H1 (cell line): Measurements from ENCODE around the gene EXOC6. TPM values are rescaled to one million over a fixed set of nuclear protein-coding genes. Genes with fewer than 3 reads are reported as not detected.
A peak's percentile ranks its signal among the peaks of the same experiment; 100 is the strongest.

Source experiments
- CTCF ChIA-PET: fragments of 300-600 bp; sonication (Branson Sonifier 250); formaldehyde crosslinking; loops from one replicate; lab custom pipeline; 2021; ENCODE audit not compliant: partially characterized antibody; lab: Charles Lee
- POLR2A ChIA-PET: fragments of 300-600 bp; sonication (Branson Sonifier 250); formaldehyde crosslinking; loops from one replicate; lab custom pipeline; 2021; ENCODE audit warnings: inconsistent platforms; ENCODE audit not compliant: partially characterized antibody; lab: Charles Lee
- DNase-seq, 2 experiments: peaks; one replicate each; pipeline versions ENCODE4 v3.0.0 to v3.0.0-alpha.2; 2010 to 2022; ENCODE audit warnings: low spot score in 2 of 2, low read depth in 1 of 2, mixed read lengths in 1 of 2
- FAIRE-seq: peaks from 2 replicates; lab custom pipeline; 2011; peaks lifted over from hg19 to GRCh38; lab: Jason Lieb, UNC
- H2AFZ ChIP-seq: 2 replicates; pipeline ENCODE4 v1.8.1; 2012; ENCODE audit warnings: low read length, inconsistent platforms
- H2AK5ac ChIP-seq: 2 replicates; pipeline ENCODE4 v1.6.1; 2013; ENCODE audit warnings: low read depth, low read length
- H2BK120ac ChIP-seq: replicated peaks from 2 replicates; pipeline ENCODE3; 2013; ENCODE audit warnings: low read depth, low read length, inconsistent platforms
- H2BK12ac ChIP-seq: 2 replicates; pipeline ENCODE4 v1.6.1; 2013; ENCODE audit warnings: low read depth, low read length
- H2BK15ac ChIP-seq: 2 replicates; pipeline ENCODE4 v1.6.1; 2013; ENCODE audit warnings: low read length
- H2BK20ac ChIP-seq: 2 replicates; pipeline ENCODE4 v1.6.1; 2013; ENCODE audit warnings: low read length
- H2BK5ac ChIP-seq: 2 replicates; pipeline ENCODE4 v1.6.1; 2013; ENCODE audit warnings: low read depth, low read length
- H3K14ac ChIP-seq: 2 replicates; pipeline ENCODE4 v1.6.1; 2013; ENCODE audit warnings: inconsistent platforms; ENCODE audit not compliant: insufficient read length
- H3K18ac ChIP-seq: 2 replicates; pipeline ENCODE4 v1.6.1; 2013; ENCODE audit warnings: low read length; ENCODE audit errors: extremely low read depth
- H3K23ac ChIP-seq: 2 replicates; pipeline ENCODE4 v1.6.1; 2013; ENCODE audit warnings: inconsistent platforms; ENCODE audit not compliant: insufficient read length
- H3K23me2 ChIP-seq: 2 replicates; pipeline ENCODE4 v1.6.1; 2013; ENCODE audit warnings: low read depth, low read length
- H3K27ac ChIP-seq: 2 replicates; pipeline ENCODE4 v1.6.1; 2011; ENCODE audit warnings: low read depth, low read length, inconsistent platforms
- H3K27me3 ChIP-seq, 4 experiments: replicated peaks in 1 of 4; 1 replicate in 1 of 4; 2 replicates in 3 of 4; pipeline versions ENCODE4 v1.6.1 to v1.8.1; 2011 to 2013; ENCODE audit warnings: low read length in 3 of 4, mild to moderate bottlenecking in 3 of 4, inconsistent platforms in 2 of 4, mixed read lengths in 2 of 4, moderate library complexity in 1 of 4; ENCODE audit not compliant: control insufficient read depth in 3 of 4, insufficient read depth in 3 of 4; ENCODE audit errors: extremely low read depth in 1 of 4
- H3K36me3 ChIP-seq, 4 experiments: 2 replicates each; pipeline versions ENCODE4 v1.6.1 to v1.8.1; 2011 to 2013; ENCODE audit warnings: mild to moderate bottlenecking in 4 of 4, low read length in 3 of 4, moderate library complexity in 2 of 4, control low read depth in 1 of 4, inconsistent platforms in 1 of 4; ENCODE audit not compliant: insufficient read depth in 4 of 4, control insufficient read depth in 2 of 4
- H3K4ac ChIP-seq: replicated peaks from 2 replicates; pipeline ENCODE3; 2013; ENCODE audit warnings: low read length, low read depth, mixed read lengths, inconsistent platforms; ENCODE audit not compliant: insufficient read length
- H3K4me1 ChIP-seq, 4 experiments: replicated peaks in 1 of 4; 1 replicate in 1 of 4; 2 replicates in 3 of 4; pipeline versions ENCODE4 v1.6.1 to v1.8.1; 2011 to 2013; ENCODE audit warnings: low read length in 3 of 4, inconsistent platforms in 2 of 4, mixed read lengths in 1 of 4; ENCODE audit not compliant: insufficient read depth in 4 of 4, control insufficient read depth in 3 of 4
- H3K4me2 ChIP-seq, 2 experiments: 2 replicates each; pipeline versions ENCODE4 v1.6.1 to v1.8.1; 2011 to 2013; ENCODE audit warnings: low read depth in 2 of 2, low read length in 2 of 2, control low read depth in 1 of 2, inconsistent platforms in 1 of 2, mild to moderate bottlenecking in 1 of 2; ENCODE audit not compliant: insufficient read depth in 1 of 2
- H3K4me3 ChIP-seq, 4 experiments: fragments of 200-600, 300-600 bp in 1 of 4; sonication (generic), shearing (Covaris generic), sonication (Bioruptor Twin) in 1 of 4; 2 replicates each; pipeline versions ENCODE4 v1.5.1 to v1.8.1; 2011 to 2016; ENCODE audit warnings: low read length in 4 of 4, low read depth in 3 of 4, control low read depth in 2 of 4, inconsistent platforms in 2 of 4, mild to moderate bottlenecking in 2 of 4, mixed read lengths in 1 of 4, moderate library complexity in 1 of 4; ENCODE audit not compliant: insufficient read depth in 2 of 4; ENCODE audit errors: extremely low read depth in 1 of 4
- H3K56ac ChIP-seq: replicated peaks from 2 replicates; pipeline ENCODE3; 2013; ENCODE audit warnings: low read depth, mild to moderate bottlenecking, mixed read lengths, low read length, inconsistent platforms; ENCODE audit not compliant: insufficient read length
- H3K79me1 ChIP-seq: 2 replicates; pipeline ENCODE4 v1.6.1; 2013; ENCODE audit warnings: low read depth, low read length, control low read depth
- H3K79me2 ChIP-seq, 2 experiments: 2 replicates each; pipeline versions ENCODE4 v1.6.1 to v1.8.1; 2012 to 2013; ENCODE audit warnings: low read length in 2 of 2, mild to moderate bottlenecking in 2 of 2, inconsistent platforms in 1 of 2; ENCODE audit not compliant: insufficient read depth in 2 of 2, control insufficient read depth in 1 of 2
- H3K9ac ChIP-seq, 4 experiments: replicated peaks in 1 of 4; 1 replicate in 1 of 4; 2 replicates in 3 of 4; pipeline versions ENCODE4 v1.6.1 to v1.8.1; 2011 to 2013; ENCODE audit warnings: low read depth in 3 of 4, low read length in 3 of 4, control low read depth in 2 of 4, mild to moderate bottlenecking in 2 of 4, moderate library complexity in 2 of 4, inconsistent platforms in 1 of 4; ENCODE audit errors: extremely low read depth in 1 of 4
- H3K9me3 ChIP-seq, 2 experiments: 2 replicates each; pipeline versions ENCODE4 v1.6.1 to v1.8.1; 2012 to 2013; ENCODE audit warnings: mild to moderate bottlenecking in 2 of 2, moderate library complexity in 2 of 2, control low read depth in 1 of 2, inconsistent platforms in 1 of 2, low read depth in 1 of 2, low read length in 1 of 2, mixed read lengths in 1 of 2; ENCODE audit not compliant: insufficient read depth in 2 of 2
- H4K20me1 ChIP-seq, 2 experiments: replicated peaks in 1 of 2; 2 replicates each; pipeline versions ENCODE3 to v1.8.1; 2011 to 2013; ENCODE audit warnings: inconsistent platforms in 2 of 2, low read length in 2 of 2, mild to moderate bottlenecking in 1 of 2; ENCODE audit not compliant: insufficient read depth in 2 of 2, control insufficient read depth in 1 of 2
- H4K5ac ChIP-seq: 2 replicates; pipeline ENCODE4 v1.6.1; 2013; ENCODE audit warnings: low read length, low read depth, mixed read lengths, inconsistent platforms; ENCODE audit not compliant: insufficient read length
- H4K8ac ChIP-seq: 2 replicates; pipeline ENCODE4 v1.8.0; 2013; ENCODE audit warnings: mild to moderate bottlenecking, moderate library complexity, low read length, inconsistent platforms; ENCODE audit not compliant: insufficient read depth; ENCODE audit errors: extremely low read depth
- H4K91ac ChIP-seq: replicated peaks from 2 replicates; pipeline ENCODE3; 2013; ENCODE audit warnings: low read length, mixed read lengths, inconsistent platforms; ENCODE audit not compliant: insufficient read length
- ASH2L ChIP-seq: fragments of 200-600, 300-600 bp; sonication (generic); IDR thresholded peaks from one replicate; pipeline ENCODE4 v1.7.1; 2017; ENCODE audit warnings: low read length
- BACH1 ChIP-seq: IDR thresholded peaks from 2 replicates; pipeline ENCODE4 v1.6.1; 2012; ENCODE audit warnings: low read length, improper control_type of control experiment
- CEBPB ChIP-seq: IDR thresholded peaks from 2 replicates; pipeline ENCODE4 v1.6.1; 2012; ENCODE audit warnings: low read depth, low read length
- HDAC6 ChIP-seq: IDR thresholded peaks from one replicate; pipeline ENCODE4 v1.7.1; 2012; ENCODE audit warnings: low read depth, mild to moderate bottlenecking, inconsistent platforms, low read length, moderate library complexity
- KDM4A ChIP-seq: IDR thresholded peaks from one replicate; pipeline ENCODE4 v1.7.1; 2012; ENCODE audit warnings: low read depth, mild to moderate bottlenecking, moderate library complexity, low read length, inconsistent platforms; ENCODE audit not compliant: severe bottlenecking
- NANOG ChIP-seq: IDR thresholded peaks from 2 replicates; pipeline ENCODE4 v1.6.1; 2011; ENCODE audit warnings: low read length, low read depth, mild to moderate bottlenecking, inconsistent platforms; ENCODE audit not compliant: insufficient read depth, poor library complexity, severe bottlenecking
- POU5F1 ChIP-seq: IDR thresholded peaks from 2 replicates; pipeline ENCODE4 v1.6.1; 2011; ENCODE audit warnings: low read depth, mild to moderate bottlenecking, low read length, moderate library complexity
- SAP30 ChIP-seq: fragments of 300-600 bp; sonication (generic); IDR thresholded peaks from 2 replicates; pipeline ENCODE4 v1.7.1; 2012; ENCODE audit warnings: low read length, moderate library complexity, mild to moderate bottlenecking, inconsistent platforms; ENCODE audit not compliant: insufficient read depth, insufficient replicate concordance
- SP4 ChIP-seq: IDR thresholded peaks from 2 replicates; pipeline ENCODE4 v1.6.1; 2012; ENCODE audit warnings: low read length, inconsistent platforms
- SRF ChIP-seq: IDR thresholded peaks from 2 replicates; pipeline ENCODE4 v1.6.1; 2011; ENCODE audit warnings: mild to moderate bottlenecking, low read depth, low read length, moderate library complexity
- TAF1 ChIP-seq: IDR thresholded peaks from 2 replicates; pipeline ENCODE4 v1.6.1; 2011; ENCODE audit warnings: mild to moderate bottlenecking, low read depth, low read length
- TEAD4 ChIP-seq: IDR thresholded peaks from 2 replicates; pipeline ENCODE4 v1.6.1; 2012; ENCODE audit warnings: low read depth, low read length, inconsistent platforms, mixed read lengths
- YY1 ChIP-seq: IDR thresholded peaks from 2 replicates; pipeline ENCODE4 v1.6.1; 2011; ENCODE audit warnings: low read depth, mild to moderate bottlenecking, low read length
- WGBS, 2 experiments: shearing (Covaris generic) in 1 of 2; methylation state at CpG; one replicate each; pipeline versions ENCODE4 v1.1.6 to v1.1.7; 2013 to 2015; ENCODE audit warnings: low lambda C conversion rate in 2 of 2, mixed read lengths in 2 of 2, inconsistent platforms in 1 of 2, low coverage in 1 of 2, missing lambda C conversion rate in 1 of 2; ENCODE audit not compliant: insufficient replicate concordance in 2 of 2, insufficient coverage in 1 of 2, insufficient read length in 1 of 2; ENCODE audit errors: extremely low coverage in 1 of 2, missing lambda C conversion rate in 1 of 2; 5-methylcytosine and 5-hydroxymethylcytosine counted together
- polyA plus RNA-seq, 7 experiments: library from polyadenylated mRNA; depleted of rRNA in 3 of 7; stranded (reverse) in 5 of 7; unstranded in 2 of 7; fragments of >200 nt in 5 of 7; fragments of 200-250 nt in 2 of 7; gene quantifications; 1 replicate in 5 of 7; 2 replicates in 1 of 7; 4 replicates in 1 of 7; pipeline versions ENCODE4 v1.2.1 to v1.2.3, GENCODE V29; 2011 to 2013; ENCODE audit warnings: missing spikeins in 2 of 7, mixed read lengths in 2 of 7
- total RNA-seq: library from RNA; stranded (reverse); fragmentation: NEBNext Ultra II Directional; extraction: Animal tissue kit (Norgen Biotek cat#: 25700); gene quantifications from 2 replicates; pipeline ENCODE4 v1.2.1, GENCODE V29; 2021

The EXOC6 gene
- total and polyA plus RNA-seq, 2 of the 8 experiments (the other 6 are each of a cell fraction or from before 2014, with no cell fraction given): 1.7 to 4.5 TPM

DNA sequence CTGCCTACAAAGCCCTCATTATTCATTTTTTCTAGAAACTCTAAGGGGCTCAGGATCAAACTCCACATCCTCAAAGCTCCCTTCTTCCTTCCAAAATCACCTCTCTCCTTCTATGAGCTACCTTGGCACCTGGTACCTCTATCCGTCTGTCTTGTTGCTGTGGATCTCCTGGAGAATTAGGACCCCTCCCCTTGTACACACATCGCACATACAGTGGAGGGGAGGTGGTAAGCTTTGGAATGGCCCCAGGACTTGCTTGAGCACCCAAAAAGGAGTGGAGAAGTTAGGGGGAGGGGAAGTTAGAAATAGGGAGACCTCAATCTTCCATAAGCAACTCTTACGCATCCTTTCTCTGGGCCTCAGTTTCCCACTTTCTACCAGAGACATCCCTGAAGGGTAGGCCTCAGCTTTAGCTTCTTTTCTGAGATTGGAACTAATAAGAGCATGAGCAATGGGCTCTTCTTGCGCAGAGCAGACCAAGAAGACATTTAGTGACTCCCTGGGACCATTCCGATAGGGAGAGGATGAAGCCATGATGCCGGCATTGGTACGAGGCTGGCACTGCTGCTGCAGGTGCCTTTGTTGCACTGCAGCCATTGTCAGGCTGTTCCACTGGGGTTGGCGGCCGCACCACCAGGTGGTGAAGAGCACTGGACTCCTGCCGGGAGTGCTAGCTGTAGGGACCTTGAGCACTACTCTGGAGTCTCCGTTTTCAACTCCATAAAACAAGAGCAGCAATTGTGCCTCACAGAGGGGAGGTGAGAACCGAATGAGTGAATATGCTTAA, 216.7 kb downstream of the EXOC6 start:
- Histone ChIP-seq H3K9ac (no peak overlapping the region), H3K79me2 (no peaks in the 10 kb centered on the region), H2AK5ac (no peak overlapping the region), H2BK120ac (no peak overlapping the region), H3K4me1 (peaks cover 3 to 39% (median 33%) of the 10 kb centered on the region in 4 experiments), H4K91ac (no peak overlapping the region), H3K4ac (no peak overlapping the region), H3K27me3 (peaks cover 100% of the 10 kb centered on the region in 4 experiments), H3K79me1 (no peaks in the 10 kb centered on the region), H3K27ac (no peak overlapping the region), H3K36me3 (peaks cover 0 to 20% (median 1%) of the 10 kb centered on the region in 4 experiments; a peak in 1 of 8 replicates), H4K8ac (no peak overlapping the region), H4K5ac (no peak overlapping the region), H2AFZ (no peak overlapping the region), H2BK20ac (no peak overlapping the region), H2BK5ac (no peak overlapping the region), H3K23ac (no peak overlapping the region), H4K20me1 (peaks cover 9 to 33% of the 10 kb centered on the region in 2 experiments), H3K14ac (no peak overlapping the region), H3K18ac (peak overlapping the region; percentile 13; the same call in 1 of the 2 replicates), H3K4me2 (peak overlapping the region; percentile 73 to 74), H3K4me3 (peak overlapping the region; percentile 6 to 54 (median 30); a peak in 7 of 8 replicates), H2BK15ac (no peak overlapping the region), H3K23me2 (peaks cover 17% of the 10 kb centered on the region; the same call in 1 of the 2 replicates), H3K9me3 (no peaks in the 10 kb centered on the region; a peak in 1 of 4 replicates), H3K56ac (no peak overlapping the region), H2BK12ac (no peak overlapping the region)
- FAIRE-seq (no peak), DNase-seq (no peak)
- CTCF ChIA-PET: interaction anchor here (0.5 to 14.8 kb wide), 21 partner anchors 9 to 486 kb away, joined by 3 to 147 read pairs (median 3); partner anchors contain the start of gene CYP26A1
- POLR2A ChIA-PET: interaction anchor here (1.2 to 5.7 kb wide), 2 partner anchors 9 to 11 kb away, joined by 3 to 26 read pairs; partner anchors contain the start of gene CYP26A1
- WGBS, 2 experiments: 45% methylated on average over 12 of the region's 12 CpGs; no CpG with 5 or more reads in 1 of the 2 experiments
- TF ChIP-seq TEAD4 (no peak), POU5F1 (no peak), BACH1 (no peak), YY1 (no peak), SAP30 (no peak), TAF1 (no peak), HDAC6 (no peak), KDM4A (no peak), ASH2L (no peak), CEBPB (no peak), NANOG (no peak), SP4 (no peak), SRF (no peak)
